Measurements from ENCODE around the gene WDR46.
"Not testable (repeated sequence)": the region's sequence is repeated elsewhere in the genome, so short reads cannot be mapped to it uniquely, and the experiment has no call there.

The WDR46 gene

DNA sequence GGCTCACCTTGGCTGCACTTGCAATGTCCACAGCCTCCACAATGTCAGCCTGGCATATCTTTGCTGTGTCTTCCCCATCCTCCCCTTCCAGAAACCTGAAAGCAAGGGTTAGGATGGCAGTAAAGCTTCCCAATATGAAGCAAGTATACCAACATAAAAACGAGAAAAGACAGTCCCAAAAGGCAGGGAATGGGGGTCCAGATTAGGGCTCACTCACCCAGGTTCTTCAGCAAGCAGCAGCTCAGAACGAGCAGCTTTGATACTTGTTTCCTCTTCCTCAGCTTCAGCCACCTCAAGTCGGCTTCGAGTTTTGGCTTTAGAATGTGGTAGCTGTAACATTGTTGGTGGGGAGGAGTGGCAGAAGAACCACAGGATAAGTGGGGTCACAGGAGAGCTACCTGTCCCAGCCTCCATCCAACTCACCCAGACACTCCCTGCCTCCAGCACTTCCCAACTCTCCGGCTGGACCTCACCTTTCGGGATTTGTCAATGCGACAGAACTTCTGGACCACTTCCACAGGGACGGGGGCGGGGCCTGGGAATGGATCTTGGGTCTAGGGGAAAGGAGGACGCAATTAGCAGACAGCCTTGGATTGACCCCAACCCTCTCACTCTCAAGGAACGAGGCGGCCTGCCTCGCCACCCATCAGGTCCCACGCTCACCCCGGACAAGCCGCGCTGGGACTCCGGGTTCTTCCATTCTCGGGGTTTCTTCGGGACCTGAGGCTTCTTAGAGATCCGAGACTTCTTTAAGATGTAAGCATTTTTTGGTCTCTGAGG lies 708 bp downstream of the WDR46 start:
- no peak for DNase-seq (ENCODE audit: low spot score)

DNA sequence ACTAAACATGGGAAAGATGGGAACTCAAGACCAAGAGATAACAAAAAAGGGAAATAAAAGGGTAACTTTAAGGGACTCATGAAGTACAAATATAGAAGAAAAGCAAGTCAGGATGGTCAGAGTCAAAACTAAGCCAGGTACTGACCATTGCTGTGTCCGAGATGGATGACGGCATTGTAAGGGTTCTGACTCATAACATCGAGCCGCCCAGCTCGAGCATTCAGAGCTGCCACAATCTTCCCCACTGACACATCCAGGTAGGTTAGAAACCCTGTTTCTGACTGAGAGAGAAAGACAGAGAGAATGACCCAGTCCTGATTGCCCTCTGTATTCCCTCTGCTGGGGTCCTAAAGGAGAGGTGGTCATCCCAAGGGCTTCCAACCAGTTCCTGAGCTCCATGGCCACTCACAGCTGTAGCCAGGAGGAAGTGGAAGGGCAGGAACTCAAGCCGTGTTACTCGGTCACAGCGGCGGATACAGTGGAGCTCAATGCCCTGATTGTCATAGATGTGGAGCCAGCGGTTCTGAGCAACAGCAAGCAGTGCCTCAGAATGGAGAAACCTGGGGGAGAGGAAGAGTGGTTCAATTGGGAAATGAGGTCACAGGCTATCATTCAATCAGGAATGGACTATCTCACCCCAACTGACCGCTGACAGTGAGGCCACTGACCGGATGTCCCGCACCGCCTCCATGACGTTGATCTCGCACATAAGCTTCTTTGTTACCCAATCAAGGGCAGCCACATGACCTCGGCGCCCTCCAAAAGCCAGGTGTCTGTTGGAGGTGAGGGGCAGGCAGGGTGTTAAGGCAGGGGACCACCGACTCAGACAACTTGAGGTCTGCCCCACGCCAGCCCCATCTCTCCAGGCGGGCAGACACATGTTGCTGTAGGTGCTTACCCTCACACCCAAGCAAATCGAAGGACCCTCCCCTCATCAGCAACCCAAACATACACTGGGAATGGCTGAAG lies 1.8 kb downstream of the WDR46 start:
- no peak for DNase-seq (ENCODE audit: low spot score)

DNA sequence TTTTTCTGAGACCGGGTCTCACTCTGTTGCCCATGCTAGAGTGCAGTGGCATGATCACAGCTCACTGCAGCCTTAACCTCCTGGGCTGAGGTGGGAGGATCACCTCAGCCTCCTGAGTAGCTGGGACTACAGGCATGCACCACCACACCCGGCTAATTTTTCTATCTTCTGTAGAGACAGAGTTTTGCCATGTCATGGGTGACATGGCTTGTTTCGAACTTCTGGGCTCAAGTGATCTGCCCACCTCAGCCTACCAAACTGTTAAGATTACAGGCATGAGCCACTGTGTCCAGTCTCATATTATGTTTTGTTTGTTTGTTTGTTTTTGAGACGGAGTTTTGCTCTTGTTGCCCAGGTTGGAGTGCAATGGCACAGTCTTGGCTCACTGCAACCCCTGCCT lies 3.8 kb downstream of the WDR46 start:
- peak; percentile 70 for DNase-seq (ENCODE audit: low spot score)

DNA sequence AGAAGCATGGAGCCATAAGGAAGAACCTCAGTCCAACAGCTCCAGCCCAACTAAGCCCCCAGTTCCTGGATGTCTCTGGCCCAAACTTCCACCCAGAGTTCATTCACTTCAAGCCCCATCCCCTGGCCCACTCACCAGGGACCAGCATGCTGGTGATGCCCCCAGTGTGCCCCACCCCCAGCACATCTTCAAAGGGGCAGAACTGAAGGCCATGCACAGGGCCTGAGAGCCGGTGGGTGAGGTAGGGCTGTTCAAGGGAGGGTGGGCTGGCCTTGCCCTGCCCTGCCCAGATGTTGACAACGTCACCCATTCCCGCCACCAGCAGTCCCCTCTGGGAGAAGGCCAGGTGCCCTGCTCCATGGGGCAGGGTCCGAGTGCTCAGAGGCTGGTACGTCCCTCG lies 8.5 kb downstream of the WDR46 start:
- no peak for DNase-seq (ENCODE audit: low spot score)

DNA sequence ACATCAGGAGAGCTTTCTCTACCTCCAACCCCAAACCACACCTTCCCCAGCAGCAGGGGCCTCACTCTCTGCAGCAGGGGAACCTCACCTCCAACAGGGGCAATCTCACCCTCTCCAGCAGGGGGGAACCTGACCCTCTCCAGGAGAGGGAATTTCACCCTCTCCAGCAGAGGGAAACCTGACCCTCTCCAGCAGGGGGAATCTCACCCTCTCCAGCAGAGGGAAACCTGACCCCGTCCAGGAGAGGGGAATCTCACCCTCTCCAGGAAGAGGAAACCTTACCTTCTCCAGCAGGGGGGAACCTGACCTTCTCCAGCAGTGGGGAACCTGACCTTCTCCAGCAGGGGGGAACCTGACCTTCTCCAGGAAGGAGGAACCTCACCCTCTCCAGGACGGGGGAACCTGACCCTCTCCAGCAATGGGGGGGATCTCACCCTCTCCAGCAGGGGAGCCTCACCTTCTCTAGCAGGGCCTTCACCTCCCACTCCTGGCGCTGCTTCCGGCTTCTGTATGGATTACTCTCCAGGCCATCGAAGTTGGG lies 9.0 kb downstream of the WDR46 start:
- DNase-seq (ENCODE audit: low spot score): peak; percentile 39

DNA sequence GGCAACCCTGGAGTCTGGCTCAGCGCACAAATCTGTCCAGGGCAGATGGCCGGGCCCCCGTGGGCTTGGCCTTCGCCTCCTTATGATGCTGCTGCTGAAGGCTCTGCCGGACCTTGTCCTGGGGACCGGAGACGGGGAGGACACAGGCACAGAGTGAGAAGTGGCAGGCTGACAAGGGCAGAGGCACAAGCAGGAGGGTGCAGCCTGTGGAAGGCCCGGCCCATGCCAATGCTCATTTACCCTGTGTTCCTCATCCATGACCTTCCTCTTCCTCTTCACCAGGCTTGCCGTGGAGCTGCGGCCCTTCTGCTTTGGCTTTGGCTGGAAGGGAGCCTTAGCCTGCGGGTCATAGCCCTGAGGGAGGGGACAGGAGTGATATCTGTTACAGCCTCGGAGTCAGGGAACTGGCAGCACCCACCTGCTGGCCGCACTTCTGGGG lies 9.8 kb downstream of the WDR46 start:
- DNase-seq (ENCODE audit: low spot score): no peak

DNA sequence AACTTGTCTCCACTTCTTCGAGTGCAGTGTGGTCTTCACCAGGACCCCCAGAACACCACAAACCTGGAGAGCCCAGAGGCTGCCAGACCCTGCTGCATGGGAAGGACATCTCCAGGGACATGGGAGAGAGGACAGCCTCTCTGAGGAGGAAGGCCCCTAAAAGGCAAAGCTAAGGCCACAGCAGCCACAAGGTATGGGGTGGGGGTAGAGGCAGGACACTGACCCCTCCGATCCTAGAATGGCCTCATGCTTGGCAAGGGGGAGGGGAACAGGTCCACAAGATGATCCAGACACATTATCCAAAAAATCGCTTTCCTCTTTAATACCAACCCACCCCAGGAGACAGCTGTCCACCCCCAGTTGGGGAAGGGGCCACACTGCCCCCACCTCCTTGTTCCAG lies 10.2 kb downstream of the WDR46 start:
- DNase-seq (ENCODE audit: low spot score): no peak

DNA sequence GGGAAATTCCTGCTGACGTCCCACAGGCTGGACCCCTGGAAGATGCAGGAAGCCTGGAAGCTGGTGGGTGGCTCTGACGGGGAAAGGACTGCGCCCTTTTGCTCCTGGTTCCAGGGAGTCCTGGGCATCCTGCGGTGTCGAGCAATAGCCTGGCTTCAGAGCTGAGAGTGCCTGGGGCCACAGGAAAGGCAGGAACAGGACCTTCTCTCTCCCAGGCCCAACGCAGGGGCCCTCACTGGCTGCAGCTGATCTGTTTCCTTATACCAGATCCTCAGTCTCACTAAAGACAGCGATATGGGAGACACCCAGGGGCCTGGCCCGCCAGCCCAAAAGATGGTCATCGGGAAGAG lies 10.7 kb downstream of the WDR46 start:
- DNase-seq (ENCODE audit: low spot score): no peak

DNA sequence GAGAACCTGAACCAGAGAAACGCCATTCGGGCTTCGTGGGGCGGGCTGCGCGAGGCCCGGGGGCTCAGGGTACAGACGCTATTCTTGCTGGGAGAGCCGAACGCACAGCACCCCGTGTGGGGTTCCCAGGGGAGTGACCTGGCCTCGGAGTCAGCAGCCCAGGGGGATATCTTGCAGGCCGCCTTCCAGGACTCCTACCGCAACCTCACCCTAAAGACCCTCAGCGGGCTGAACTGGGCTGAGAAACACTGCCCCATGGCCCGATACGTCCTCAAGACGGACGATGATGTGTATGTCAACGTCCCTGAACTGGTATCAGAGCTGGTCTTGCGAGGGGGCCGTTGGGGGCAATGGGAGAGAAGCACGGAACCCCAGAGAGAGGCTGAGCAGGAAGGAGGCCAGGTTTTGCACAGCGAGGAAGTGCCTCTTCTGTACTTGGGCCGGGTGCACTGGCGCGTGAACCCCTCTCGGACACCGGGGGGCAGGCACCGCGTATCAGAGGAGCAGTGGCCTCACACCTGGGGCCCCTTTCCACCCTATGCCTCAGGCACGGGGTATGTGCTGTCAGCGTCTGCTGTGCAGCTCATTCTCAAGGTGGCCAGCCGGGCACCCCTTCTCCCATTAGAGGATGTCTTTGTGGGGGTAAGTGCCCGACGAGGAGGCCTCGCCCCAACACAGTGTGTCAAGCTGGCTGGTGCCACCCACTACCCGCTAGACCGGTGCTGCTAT lies 11.2 kb downstream of the WDR46 start:
- DNase-seq (ENCODE audit: low spot score): no peak

DNA sequence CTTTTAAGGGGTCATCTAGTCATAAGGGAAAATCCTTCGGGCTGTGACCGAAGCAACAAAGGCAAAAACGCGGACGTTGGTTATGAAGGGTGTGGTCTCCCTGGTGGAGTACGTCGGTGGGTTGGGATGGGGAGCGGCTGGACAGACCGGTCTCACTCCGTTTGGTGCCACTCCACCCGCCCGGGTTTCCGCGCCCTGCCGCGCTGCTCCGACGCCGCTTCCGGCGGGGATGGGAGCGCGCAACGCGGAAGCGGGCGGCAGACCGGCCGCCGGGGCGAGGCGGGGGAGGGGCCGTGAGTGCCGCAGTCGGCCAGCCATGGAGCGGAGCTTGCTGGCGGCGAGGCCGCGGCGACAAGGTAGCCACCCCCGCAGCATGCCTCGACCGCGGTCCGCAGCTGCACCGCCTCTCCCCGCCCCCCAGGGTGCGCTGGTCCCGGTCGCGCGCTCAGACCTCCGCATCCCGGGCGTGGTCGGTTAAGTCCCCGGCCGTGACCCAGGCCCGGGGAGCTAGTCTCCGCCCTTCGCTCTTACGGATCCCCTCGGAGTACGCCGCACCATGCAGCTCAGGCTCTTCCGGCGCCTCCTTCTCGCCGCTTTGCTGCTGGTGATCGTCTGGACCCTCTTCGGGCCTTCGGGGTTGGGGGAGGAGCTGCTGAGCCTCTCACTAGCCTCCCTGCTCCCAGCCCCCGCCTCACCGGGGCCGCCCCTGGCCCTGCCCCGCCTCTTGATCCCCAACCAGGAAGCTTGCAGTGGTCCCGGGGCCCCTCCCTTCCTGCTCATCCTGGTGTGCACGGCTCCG lies 12.0 kb downstream of the WDR46 start, which contains the start of gene B3GALT4:
B3GALT4 (plus strand) TSS at position 260 of the 799 bp plus-strand sequence; CDS start at position 557, 297 bp downstream.
- DNase-seq (ENCODE audit: low spot score): peak; percentile 84

DNA sequence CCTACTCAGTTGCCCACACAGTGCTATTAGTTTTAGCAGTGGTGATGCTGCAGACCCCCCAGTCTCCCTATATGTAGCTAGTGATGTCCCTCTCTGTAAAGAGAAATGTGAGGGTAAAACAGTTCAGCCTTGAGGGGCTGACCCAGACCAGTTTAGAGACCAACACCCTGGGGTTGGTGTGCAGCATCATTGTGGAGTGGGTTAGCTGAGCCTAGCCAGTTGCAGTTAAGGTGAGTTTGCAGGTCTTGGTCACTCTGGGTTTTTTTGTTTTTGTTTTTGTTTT lies 12.5 kb downstream of the WDR46 start:
- DNase-seq (ENCODE audit: low spot score): no peak

DNA sequence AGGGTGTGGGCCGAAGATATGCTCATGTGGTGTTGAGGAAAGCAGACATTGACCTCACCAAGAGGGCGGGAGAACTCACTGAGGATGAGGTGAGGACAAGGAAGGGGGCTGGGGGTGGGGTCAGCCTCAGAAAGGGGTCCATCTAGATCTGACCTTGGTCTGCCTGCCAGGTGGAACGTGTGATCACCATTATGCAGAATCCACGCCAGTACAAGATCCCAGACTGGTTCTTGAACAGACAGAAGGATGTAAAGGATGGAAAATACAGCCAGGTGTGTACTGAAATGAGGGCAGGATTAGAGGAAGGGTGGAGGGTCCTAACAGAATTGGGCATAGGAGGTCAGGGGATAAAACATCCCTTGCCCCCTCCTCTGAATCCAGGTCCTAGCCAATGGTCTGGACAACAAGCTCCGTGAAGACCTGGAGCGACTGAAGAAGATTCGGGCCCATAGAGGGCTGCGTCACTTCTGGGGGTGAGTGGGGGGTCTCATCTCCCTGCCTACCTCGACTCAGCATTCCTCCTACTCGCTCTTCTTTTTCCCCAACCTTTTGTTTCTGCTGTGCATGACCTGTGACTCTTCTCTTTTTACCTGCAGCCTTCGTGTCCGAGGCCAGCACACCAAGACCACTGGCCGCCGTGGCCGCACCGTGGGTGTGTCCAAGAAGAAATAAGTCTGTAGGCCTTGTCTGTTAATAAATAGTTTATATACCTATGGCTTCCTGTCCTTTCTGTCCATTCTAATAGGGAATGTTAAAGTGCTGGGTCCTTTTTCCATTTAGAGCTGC lies 13.1 kb downstream of the WDR46 start:
- DNase-seq (ENCODE audit: low spot score): not testable (repeated sequence)

DNA sequence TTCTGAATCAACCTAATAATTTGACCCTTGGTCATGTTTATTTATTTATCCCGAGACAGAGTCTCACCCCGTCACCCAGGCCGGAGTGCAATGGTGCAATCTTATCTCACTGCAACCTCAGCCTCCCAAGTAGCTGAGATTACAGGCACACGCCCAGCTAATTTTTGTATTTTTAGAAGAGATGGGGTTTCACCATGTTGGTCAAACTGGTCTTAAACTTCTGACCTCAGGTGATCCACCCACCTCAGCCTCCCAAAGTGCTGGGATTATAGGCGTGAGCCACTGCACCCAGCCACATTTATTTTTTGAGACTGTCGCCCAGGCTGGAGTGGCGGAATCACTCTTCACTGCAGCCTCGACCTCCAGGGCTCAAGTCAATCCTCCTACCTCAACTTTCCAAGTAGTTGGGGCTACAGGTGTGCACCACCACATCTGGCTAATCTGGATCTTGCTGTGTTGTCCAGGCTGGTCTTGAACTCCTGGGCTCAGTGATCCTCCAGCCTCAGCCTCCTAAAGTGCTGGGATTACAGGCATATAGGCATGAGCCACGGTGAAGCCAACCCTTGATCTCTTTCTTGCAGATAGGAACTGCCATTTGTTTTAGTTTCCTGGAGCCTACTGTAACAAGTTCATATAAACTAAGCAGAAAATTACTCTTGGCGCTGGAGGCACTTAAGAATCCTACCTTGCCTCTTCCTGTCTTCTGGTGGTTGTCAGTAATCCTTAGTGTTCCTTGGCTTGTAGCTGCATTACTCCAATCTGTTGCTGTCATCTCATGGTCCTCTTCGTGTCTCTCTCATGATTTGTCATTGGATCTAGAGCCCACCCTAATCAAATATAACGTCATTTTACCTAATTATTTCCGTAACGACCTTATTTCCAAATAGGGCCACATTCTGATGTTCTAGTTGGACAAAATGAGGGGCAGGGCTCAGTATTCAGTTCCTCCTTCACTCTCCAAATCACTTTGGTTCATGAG lies 14.8 kb downstream of the WDR46 start:
- no peak for DNase-seq (ENCODE audit: low spot score)

DNA sequence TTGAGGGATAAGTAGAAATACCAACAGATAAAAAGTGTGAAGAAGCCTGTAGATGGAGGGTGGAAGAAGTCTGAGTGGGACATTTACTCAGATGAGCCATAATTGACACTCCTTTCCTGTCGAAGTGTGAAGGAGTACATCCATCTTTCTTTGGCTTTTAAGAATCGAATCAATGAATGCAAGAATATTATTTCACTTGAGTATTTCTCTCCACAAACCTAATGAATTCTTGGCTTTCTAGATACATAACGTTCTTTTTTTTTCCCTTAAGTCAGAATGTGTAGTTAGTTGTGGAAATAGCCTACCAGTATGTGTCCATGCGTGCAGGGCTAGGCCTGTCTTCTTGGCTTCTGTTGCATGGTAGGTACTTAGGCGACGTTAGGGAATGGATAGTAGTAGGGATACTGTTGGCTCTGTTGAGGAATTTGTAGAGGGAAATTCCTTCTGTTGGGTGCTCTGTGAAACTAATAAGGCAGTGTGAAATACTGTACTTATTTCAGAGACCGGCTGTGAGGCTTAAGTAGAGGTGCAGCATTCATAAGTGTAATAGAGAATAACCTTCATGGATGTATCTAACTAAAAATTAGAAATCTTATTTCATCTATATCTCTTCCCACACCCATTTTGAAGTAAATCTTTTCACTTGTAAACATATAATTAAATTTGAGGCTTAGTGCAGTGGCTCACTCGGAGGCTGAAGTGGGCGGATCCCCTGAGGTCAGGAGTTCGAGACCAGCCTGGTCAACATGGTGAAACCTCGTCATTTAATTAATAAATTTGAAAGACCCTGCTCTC lies 15.7 kb downstream of the WDR46 start:
- DNase-seq (ENCODE audit: low spot score): no peak

DNA sequence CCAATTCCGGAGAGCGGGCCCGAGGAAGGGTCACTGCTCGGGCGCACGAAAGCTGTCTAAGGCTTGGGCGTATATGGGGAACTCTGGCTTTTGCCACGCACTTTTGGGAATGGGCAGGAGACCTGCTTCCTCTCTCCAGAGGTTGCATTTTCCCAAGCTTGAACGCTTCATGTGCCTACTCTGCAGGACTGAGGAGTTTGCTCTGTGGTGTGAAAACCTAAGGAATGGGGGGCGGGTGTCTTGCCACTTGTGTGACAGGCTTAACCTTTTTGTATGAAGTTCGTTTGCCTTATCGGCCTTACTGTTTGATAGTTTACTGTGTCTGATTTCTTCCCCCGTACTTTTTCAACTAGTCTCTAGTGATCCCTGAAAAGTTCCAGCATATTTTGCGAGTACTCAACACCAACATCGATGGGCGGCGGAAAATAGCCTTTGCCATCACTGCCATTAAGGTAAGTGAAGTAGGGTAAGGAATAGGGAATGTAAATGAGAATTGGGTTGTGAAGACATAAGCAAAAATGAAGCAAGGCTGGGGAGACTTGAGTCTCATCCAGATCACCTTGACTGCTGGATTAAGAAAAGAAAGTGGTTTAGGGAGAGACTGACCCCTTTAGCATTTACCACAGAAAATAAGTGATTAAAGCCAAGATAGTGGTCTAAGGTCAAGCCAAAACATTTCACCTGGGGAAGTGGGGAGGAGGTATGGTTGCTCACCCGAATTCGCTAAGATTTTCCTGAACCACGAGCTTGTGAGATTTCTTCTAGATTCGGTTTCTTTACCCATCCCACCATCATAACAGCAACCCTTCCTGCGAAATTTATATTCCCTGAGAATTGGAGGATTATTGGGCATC lies 16.5 kb downstream of the WDR46 start:
- DNase-seq (ENCODE audit: low spot score): no peak

DNA sequence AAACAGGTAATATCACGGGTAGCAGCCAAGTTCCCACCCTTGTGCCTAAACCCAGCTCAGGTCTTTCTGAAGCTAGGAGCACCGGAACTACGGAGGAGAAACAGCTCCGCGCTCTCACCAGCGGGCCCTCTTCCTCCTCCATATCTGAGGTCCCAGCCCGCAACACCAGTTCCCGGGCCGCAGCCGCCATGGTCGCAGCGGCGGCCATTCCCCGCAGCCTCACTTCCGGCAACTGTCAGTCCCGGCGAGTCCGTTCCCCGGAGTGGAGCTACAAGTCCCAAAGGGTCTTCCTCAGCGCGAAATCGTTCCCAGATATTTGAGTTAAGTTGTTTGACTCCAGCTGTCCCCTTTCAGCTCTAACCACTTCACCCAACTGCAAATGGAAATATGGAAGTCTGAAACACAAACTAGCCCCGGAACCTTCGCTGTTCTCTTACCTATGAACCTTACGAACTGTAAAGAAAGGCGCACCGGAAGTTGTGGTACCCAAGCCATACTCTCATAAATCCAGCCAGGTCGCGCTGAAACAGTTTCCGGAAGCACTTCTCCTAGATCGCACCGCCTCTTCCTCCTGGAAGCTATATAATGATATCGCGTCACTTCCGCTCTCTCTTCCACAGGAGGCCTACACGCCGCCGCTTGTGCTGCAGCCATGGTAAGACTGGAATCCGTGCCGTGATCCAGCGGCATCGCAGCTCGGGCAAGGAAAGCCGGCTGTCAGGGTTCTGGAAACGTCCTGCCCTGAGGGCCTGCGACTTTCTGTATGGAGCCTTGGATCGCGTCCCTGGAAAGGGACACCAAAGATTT lies 17.4 kb downstream of the WDR46 start, which contains the start of the genes RPS18 and VPS52:
RPS18 (plus strand) TSS at position 608 of the 807 bp plus-strand sequence; CDS start at position 653, 45 bp downstream.
VPS52 (minus strand) TSS at position 409 of the 807 bp plus-strand sequence; CDS start at position 208, 201 bp downstream.
- peak; percentile 99 for DNase-seq (ENCODE audit: low spot score)

DNA sequence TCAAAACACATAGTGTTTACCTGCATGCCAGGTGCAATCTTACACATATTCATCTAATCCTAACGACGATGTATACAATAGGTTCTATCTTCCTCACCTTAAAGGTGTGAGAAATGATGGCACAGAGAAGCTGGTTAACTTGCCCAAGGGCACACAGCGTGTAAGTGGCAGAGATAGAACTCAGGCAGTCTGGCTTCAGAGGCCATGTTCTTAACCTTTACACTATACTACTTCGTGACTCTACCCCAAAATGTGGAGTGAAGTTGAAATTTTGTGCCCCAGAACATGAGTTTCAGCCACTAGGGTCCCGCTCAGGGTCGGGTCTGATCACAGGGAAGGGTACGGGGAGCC lies 17.9 kb downstream of the WDR46 start:
- DNase-seq (ENCODE audit: low spot score): no peak

Measured in hematopoietic multipotent progenitor cell treated with erythropoietin and hydrocortisone succinate and interleukin-3 and kit ligand, for 15 days (in vitro differentiated cells).